A549 treated with GW870086 at 1 μM for 4 hours (cell line): ENCODE results near the gene CPA5. TPM values are rescaled to one million over a fixed set of nuclear protein-coding genes. Genes with fewer than 3 reads are reported as not detected.

Experiments used
- total RNA-seq: library from RNA; stranded (reverse); fragments of 200-300 nt; extraction: Qiagen RNA extraction; gene quantifications from 5 replicates; pipeline ENCODE4 v1.2.3, GENCODE V29; 2022; ENCODE audit warnings: low read depth

The CPA5 gene
- total RNA-seq = not detected in 5 replicates

GRCh38 chr7:130344271-130344866 is at the start of gene CPA5:
CPA5 (plus strand) TSS chr7:130344816; CDS start chr7:130346486, 1,670 bp downstream.

DNA sequence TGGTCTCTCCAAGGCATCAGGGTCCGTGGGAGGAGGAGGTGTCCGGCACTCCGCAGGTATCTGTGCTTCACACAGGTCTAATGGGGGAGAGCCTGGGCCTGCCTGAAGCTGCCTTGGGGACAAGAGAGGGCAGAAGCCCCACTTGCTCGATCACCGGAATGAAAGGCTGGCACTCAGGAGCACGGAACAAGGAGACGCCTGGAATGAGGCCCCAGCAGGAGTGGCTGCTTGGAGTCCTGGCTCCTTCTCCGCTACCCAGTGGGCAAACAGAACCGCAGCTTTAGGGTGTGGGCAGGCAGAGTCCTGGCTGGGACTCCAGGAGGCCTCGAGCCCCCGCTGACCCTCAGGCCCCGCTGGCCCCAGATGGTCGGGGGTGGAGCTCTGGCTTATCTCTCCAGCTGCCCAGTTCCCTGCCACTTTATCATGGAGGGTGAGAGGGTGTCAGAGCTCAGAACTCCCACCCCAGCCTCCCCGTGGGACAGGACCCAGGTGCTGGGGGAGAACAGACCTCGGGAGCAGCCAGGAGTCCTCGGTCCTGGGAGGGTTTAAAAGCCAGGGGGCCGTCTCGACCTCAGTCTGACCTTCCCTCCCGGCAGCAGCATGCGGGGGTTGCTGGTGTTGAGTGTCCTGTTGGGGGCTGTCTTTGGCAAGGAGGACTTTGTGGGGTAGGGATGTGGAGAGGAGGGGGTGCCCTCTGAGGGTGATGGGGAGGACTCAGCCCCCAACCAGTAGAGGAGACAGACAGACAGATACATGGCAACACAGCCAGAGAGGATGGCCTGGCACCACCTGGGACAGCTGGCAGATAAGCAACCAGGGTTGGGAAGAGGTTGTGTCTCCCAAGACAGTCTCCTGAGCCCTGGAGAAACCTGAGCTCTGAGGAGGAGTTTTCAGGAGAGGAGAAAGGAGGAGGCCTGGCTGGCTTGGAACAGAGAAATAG is 35.6 kb downstream of the CPA5 start, which contains the start of gene CPA1:
Gene CPA1 (plus strand): TSS at position 574 of the 940 bp plus-strand sequence. CDS start 27 bp downstream, at position 601.

Other genes starting within 250 kb of the CPA5 start
- 13.4 to 17.6 TPM (median 13.7 TPM) in 5 replicates for gene TMEM209, start 139.4 kb upstream of the CPA5 start, total RNA-seq
- gene SSMEM1, start 137.0 kb upstream of the CPA5 start, total RNA-seq = not detected in 5 replicates
- gene CPA2, start 78.0 kb upstream of the CPA5 start, total RNA-seq = 0.10 TPM in 1 of 5 replicates, not detected in the others
- 3.2 to 5.4 TPM (median 4.7 TPM) in 5 replicates for gene CPA4, start 51.7 kb upstream of the CPA5 start, total RNA-seq
- gene CPA1, start 35.7 kb downstream of the CPA5 start, total RNA-seq = not detected in 5 replicates
- 11.9 to 14.3 TPM (median 13.9 TPM) in 5 replicates for gene CEP41, start 96.2 kb downstream of the CPA5 start, total RNA-seq
- 33.2 to 42.9 TPM (median 40.0 TPM) in 5 replicates for gene MEST, start 147.3 kb downstream of the CPA5 start, total RNA-seq